Muscle of arm (tissue), 12 donors: ENCODE results near the gene THEM5. TPM values are rescaled to one million over a fixed set of nuclear protein-coding genes. Genes with fewer than 3 reads are reported as not detected.

Experiments
- DNase-seq: peaks from one replicate; pipeline ENCODE4 v3.0.0-alpha.2; 2013
- polyA plus RNA-seq, 12 donors: library from polyadenylated mRNA; unstranded; fragments of 120-200 nt; gene quantifications; one replicate each; pipeline ENCODE4 v1.2.1, GENCODE V29; 2013; ENCODE audit not compliant: insufficient read length in 12 of 12

The THEM5 gene
- polyA plus RNA-seq, 12 donors = 0.35 to 11.0 (median 0.62) TPM; not detected in 2

DNA sequence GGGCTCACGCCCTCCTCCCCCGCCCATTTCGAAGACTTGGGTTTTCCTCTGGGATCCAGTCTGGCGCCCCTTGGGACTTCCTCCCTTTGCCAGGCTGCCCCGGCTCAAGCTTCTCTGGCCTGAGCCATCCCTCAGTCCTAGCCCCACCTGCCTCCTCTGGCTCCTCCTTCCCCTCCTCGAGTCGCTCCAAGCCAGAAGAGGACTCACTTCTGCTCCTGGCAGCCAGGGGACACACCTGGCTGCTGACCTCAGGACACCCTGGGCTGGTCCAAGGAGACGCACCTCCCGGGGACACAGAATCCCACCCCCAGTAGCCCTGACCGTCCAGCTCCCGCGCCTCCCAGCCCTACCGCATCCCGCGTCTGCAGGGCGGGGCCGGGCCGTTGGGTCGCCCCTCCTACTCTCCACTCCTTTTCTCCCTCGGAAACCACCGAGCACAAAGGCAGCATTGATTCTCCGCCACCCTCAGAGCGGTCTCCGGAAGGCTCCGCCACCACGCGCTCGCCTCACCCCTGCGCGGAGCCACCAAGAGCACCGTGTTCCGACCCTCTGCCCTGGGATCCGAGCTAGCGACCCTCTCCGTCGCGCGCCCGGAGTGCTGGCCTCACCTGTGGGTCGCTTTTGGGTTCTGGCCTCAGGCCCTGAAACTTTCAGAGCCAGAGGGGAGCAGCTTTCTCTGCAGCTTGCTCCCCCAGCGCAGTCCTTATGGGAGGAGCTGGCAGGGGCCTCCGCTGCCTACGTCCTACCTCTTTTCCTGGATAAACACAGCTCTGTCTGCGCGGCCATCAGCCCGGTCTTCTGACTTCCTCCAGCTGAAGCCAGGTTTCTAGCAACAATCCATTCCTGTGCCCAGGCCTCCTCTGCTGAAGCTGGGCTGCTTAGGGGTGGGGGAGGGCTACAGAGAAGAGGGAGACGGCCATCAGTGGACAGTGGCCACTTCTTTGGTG is 13.8 kb downstream of the THEM5 start, which contains the start of gene C2CD4D:
TSS of gene C2CD4D (minus strand) at position 364 of the 947 bp plus-strand sequence. CDS start 831 bp downstream, outside the sequence.
- DNase-seq = no peak

DNA sequence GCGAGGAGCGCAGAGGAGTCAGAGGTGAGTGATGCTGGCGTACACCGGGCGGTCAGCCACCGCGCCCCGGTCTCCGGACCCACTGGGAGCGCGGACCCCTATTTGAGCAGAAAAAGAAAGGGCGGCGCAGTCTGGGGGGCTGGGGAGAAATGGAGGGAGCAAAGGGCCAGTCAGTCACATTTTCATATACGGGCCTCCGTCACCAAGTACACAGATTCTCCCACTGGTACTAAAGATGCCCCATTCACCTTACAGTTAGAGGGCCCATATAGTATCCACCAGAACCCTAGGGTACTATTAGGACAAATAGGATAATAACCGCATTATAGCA is 14.5 kb downstream of the THEM5 start:
- no peak for DNase-seq

- DNase-seq = no peak
Observed at GRCh38 chr1:151838222-151839081, 15.1 kb downstream of the THEM5 start.

DNA sequence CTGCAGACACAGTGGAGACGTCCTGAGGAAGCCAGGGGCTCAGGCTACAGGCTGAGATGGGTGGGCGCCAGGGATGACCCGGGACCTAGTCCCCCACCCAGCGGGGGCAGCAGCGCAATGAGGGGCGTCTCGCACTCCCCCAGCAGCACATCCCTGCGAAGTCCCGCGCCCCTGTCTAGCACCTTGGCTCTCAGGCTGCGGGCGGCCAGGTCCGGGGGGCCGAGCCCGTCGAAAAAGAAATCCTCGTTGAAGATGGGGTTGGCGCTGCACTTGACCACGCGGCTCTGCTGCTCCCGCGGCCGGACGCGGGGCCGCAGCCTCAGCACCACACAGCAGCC is 15.7 kb downstream of the THEM5 start:
- DNase-seq = no peak

DNA sequence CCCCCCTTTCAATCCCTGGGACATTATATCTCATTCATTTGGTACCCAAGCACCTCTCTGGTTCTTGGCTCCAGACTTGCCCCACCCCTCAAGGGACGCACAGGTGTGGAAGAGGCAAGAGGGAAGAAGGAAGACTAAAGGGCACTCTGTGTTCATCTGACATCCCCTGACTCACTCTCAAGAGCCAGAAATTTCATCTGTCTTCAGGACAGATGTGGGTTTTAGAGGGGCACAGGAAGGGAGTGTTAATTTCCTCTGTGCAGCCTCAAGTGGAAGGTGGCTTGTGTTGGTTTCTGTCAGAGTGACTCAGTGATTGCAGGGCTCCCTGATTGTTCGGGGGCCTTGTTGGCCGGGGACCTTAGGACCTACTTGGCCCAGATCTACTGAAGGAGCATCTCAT is 16.3 kb downstream of the THEM5 start:
- no peak for DNase-seq

GRCh38 chr1:151835596-151835995 is 17.9 kb downstream of the THEM5 start:
- DNase-seq = no peak

DNA sequence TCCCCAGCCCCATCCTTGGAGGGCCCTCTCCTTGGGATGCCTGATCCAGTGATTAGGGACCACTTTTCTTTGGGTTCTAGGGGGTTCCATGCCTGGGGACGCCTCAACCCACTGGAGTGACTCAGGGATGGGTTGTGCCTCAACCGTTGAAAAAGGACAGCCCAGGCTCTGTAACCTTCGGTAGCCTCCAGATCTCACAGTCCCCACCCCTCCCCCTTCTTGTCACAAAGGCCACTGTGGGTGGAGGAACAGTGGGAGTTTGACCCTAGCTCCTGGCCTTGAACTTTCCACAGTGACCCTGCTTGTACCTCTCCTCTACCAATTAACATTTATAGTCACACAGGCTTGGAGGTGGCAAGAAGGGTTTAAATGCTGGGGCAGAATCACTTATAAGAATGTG is 19.3 kb downstream of the THEM5 start:
- DNase-seq = no peak

- DNase-seq = no peak
Observed at GRCh38 chr1:151833172-151833900, 20.2 kb downstream of the THEM5 start.

DNA sequence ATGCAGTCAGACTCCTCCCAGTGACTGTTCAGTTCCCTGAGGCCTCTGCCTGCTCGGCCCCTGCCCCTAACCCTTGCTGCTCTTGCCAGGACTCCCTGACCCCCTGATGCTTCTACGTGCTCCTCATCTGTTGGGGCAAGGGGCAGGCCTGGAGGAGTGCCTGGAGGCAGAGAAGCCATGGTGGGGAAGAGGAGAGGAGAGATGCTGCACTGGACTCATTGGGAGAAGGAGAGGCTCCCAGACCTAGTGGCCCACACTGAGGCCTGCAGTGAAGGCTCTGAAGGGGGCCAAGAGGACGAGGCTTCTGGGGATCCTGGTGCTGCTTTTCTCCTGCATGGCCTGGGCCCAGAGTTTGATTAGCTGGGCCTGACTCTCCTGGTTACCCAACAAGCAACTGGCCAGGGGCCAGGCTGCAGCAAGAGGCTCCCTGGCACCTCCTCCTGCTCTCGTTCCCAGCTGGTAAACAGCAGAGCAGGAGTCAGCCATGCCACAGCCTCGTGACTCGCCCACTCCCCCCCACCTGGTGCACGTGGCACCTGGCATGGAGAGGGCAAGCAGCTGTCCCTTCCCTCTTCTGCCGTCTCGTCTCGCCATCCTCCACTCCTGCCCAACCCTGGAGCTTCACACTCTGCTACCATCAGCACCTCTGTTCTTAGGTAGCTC is 21.1 kb downstream of the THEM5 start:
- no peak for DNase-seq

GRCh38 chr1:151831605-151832004 is 21.9 kb downstream of the THEM5 start, which contains the start of gene RORC:
Gene RORC (minus strand): TSS chr1:151831802. CDS start chr1:151831764, 38 bp downstream.
- DNase-seq = no peak

DNA sequence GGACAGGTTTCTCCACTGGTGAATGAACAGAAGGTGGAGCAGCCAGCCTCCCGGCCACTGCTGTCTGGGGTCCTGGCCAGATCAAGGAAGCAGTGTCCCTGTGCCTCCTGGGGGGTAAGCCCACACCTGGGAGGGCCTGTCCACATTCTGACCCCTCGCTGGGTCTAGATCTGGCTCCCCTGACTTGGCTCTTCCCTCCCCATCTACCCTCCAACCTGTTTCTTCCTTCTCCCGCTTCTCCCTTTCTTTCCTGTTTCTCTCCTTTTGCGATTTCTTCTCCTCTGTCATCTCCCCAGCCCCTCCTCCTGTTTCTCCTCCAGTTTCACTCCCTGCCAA is 22.3 kb downstream of the THEM5 start:
- no peak for DNase-seq

DNA sequence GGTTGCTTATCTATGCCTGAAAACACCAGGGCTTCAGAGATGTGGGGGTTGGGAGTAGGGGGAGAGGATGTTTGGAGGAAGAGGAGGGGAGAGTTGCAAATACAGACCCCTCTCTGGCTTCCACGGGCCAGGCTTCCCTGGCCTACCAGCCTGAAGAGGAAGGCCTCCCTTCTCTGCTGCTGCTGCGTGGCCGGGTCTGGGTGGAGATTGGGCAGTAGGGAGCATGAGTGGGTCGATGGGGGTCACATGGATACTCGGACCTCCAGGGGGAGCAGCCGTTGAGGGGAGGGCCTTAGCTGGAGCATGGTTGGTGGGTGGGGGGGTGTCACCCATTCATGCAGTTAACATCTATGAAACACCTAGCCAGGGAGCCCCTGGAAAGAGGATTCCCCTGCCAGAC is 23.5 kb downstream of the THEM5 start:
- DNase-seq = no peak

DNA sequence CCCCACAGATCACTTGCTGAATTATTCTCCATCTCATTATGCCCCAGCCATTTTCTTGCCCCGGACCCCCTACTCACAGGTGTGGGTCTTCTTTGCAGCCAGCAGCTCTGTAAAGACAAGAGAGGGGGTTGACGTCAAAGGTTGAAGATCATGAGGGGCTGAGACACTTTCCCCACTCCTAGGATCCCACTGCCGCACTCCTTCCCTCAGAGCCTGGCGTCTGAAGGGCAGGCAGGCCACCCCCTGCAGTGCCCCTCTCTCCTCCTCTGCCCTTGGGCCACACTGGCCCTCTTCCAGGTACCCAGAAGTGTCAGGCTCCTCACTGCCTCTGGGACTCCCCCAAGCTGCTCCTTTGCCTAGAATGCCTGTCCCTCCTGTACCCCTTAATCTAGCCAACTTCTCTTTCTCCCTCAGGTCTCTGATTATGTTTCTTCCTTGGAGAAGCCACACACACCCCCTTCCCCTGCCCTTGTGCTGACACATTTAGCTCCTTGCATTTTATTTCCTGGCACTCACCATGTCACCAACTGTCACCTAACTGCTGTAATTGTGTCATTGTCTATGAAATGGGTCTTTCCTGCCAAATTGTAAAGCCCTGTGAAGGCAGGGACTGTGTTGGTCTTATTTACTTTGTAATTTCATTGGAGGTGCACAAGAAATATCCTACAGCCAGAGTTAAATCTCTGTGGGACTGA is 24.0 kb downstream of the THEM5 start:
- no peak for DNase-seq

GRCh38 chr1:151828921-151829320 is 24.6 kb downstream of the THEM5 start:
- no peak for DNase-seq

DNA sequence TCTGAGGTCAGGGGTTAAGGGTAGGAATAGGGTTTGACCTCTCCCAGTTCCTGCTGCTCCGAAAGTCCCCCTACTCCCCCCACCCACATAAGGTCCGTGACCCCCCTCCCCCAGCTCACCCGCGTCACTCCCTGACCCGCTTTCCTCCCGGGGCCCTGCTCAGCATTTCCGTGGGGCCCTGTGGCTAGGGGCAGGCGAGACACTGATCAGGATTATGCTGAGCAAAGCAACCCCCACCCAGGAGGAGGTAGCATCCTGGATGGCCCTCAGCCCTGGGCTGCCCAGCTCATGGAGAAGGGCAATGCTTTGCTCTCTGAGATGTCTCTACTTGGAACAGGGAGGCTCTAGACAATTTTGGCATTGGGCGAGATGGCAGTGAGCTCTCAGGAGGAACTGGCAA is 25.7 kb downstream of the THEM5 start:
- no peak for DNase-seq

DNA sequence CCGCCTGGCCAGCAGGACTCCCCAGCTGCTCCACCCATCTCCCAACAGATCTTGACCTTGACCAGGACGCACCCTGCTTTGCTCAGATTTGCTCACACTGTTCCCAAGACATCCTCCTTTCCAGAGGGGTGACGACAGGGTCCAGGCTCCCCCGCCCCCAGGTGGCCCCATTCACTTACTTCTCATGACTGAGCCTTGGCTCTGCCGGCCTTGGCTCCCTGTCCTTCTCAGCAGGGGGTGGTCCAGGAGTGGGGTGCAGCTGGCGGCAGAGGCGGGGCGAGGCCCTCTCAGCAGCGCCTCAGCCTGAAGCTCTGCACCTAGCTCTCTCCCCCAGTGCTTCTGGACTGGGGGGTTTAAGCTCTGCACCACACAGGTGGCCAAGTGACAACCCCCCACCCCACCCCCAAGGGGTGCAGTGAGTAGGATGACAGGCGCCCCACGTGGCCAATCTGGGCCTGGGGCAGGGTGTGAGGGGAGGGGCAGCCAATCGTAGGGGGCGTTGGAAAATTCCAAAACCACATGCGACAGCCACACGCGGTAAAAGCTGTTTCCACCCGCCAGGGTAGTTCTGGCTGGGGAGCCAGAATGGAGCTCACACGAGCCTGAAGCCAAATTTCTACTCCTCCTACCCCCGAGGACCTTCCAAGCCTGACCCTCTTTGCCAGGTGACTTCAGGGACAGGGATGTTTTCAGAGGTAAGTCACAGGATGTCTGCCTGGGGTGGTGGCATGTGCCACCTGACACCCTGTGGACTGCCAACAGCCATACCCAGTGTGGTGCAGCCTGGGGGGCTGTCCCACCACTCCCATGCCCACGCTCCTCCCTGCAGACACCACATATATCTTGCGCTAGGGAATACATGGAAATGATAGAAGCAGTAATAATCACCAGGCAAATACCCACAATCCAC is 27.5 kb downstream of the THEM5 start:
- DNase-seq = no peak

- no peak for DNase-seq
Observed at GRCh38 chr1:151825204-151825603, 28.3 kb downstream of the THEM5 start.

DNA sequence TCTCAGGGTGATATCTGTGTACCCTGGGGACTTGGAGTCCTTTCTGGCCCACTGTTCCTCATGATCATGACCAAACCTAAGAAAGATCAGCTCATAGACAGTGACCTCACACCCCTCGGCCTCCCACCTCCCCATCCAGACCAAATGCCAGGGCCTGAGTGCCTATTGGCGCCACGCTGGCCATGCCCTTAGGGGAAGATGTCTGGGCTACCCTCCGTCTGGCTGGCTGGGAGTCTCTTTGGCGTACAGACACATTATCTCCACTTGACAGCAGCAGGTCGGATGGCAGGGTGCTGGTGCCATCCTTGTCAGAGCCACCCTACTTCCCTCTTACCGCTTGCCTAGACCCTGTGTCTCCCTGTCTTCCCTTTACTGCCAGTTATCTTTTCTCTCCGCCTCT is 30.3 kb downstream of the THEM5 start:
- DNase-seq = no peak

DNA sequence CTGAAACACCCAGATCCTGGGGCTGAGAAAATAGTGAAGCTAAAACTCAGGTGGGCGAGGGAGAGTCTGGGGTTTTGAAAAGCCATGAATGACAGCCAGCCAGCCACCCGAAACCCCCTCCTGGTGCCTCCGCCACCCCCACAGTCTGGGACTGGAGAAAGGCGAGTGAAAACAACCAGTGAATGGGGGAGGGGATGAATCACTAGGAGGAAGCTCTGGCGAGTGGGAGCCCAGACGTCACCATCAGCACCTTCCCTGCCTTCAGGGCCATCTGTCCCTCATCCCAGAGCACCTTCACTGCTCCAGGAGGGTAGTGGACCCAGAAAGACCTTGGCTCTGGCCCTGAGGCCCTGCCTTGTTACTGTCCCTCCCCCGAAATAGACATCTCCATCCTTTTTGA is 31.1 kb downstream of the THEM5 start:
- DNase-seq = no peak

DNA sequence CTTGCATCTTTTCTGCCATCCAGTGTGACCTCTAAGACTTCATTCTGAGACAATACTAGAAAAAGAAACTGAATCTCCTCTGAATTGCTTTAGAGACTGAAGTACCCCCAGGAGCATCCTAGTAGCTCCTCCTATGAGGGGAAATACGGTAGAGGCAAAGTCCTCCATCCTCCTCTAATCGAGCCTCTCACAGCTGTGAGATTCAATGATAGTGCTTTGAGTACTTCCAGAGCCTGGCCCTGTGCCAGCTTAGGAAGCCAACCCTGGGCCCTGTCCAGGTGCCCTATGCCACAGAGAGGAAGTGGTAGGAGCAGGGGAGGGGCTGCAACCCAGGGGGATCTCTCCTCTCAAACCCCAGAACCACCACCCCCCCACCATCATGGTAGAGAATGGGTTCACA is 32.6 kb downstream of the THEM5 start:
- no peak for DNase-seq
